Psoas muscle (tissue), 8 donors: Measurements from ENCODE around the gene SOD3. TPM values are rescaled to one million over a fixed set of nuclear protein-coding genes. Genes with fewer than 3 reads are reported as not detected.
A peak's percentile ranks its signal among the peaks of the same experiment; 100 is the strongest.

Experiments used
- ATAC-seq, 4 donors: fragments of 200-7000 bp; cut with Tn5 transposase; one replicate each; pipeline ENCODE4 v1.9.1; 2020; ENCODE audit warnings: moderate library complexity in 3 of 4, mild to moderate bottlenecking in 2 of 4
- DNase-seq, 2 donors: peaks; one replicate each; pipeline ENCODE4 v3.0.0-alpha.2; 2020
- H3K27ac ChIP-seq: fragments of 200-600 bp; one replicate; pipeline ENCODE4 v1.8.0; 2022
- H3K27me3 ChIP-seq, 3 donors: fragments of 200-600 bp in 1 of 3; one replicate each; pipeline versions ENCODE4 v1.6.1 to v1.8.0; 2013 to 2022; ENCODE audit warnings: low read length in 2 of 3, mild to moderate bottlenecking in 2 of 3, moderate library complexity in 1 of 3; ENCODE audit not compliant: insufficient read depth in 3 of 3
- H3K36me3 ChIP-seq, 2 donors: fragments of 200-600 bp in 1 of 2; one replicate each; pipeline versions ENCODE4 v1.6.1 to v1.8.0; 2013 to 2022; ENCODE audit warnings: low read depth in 1 of 2, mild to moderate bottlenecking in 1 of 2, moderate library complexity in 1 of 2; ENCODE audit not compliant: insufficient read depth in 1 of 2
- H3K4me1 ChIP-seq: fragments of 200-600 bp; one replicate; pipeline ENCODE4 v1.8.0; 2022
- H3K4me3 ChIP-seq: fragments of 200-600 bp; one replicate; pipeline ENCODE4 v1.8.0; 2022; ENCODE audit warnings: mild to moderate bottlenecking
- H3K9me3 ChIP-seq: fragments of 200-600 bp; one replicate; pipeline ENCODE4 v1.8.0; 2022
- WGBS, 3 donors: extraction: QIAGEN DNeasy Blood & Tissue Kit; methylation state at CpG; one replicate each; pipeline versions ENCODE4 v1.1.6 to v1.1.7; 2013; 5-methylcytosine and 5-hydroxymethylcytosine counted together
- intact Hi-C, 2 donors: fragments of 100-400 bp; cut with DNase I; formaldehyde crosslinking; loops; one replicate each; pipeline versions ENCODE4 v1.11.0 to v1.14.2; 2022
- polyA plus RNA-seq, 3 donors: library from polyadenylated mRNA; stranded (reverse); fragments of 200-250 nt; gene quantifications; one replicate each; pipeline ENCODE4 v1.2.3, GENCODE V29; 2013
- total RNA-seq, 4 donors: library from RNA; stranded (reverse); fragmentation: NEBNext Ultra II Directional in 2 of 4; extraction: Animal tissue kit (Norgen Biotek cat#: 25700) in 2 of 4; gene quantifications; one replicate each; pipeline versions ENCODE4 v1.2.1 to v1.2.4, GENCODE V29; 2021 to 2023
- TF ChIP-seq, protein P1 (sequence below): fragments of 200-600 bp; IDR thresholded peaks from one replicate; pipeline ENCODE4 v1.8.0; 2022; ENCODE audit warnings: antibody characterized with exemption
- donor health status: healthy with polysubstance abuse.
- donor health status: DM: no; HTN: no; CAD: no; lungs with moderate emphysema.
- donor health status: Bipolar disorder and iron deficiency.
- donor health status: healthy.
- donor health status: DM: yes; HTN: yes; CAD: no.
- donor health status: DM: no; HTN: no; CAD: no.
- donor health status: DM: no; HTN: no; CAD: no.
- donor health status: DM: yes; HTN: yes; CAD: no.

Gene SOD3
- total and polyA plus RNA-seq, 7 donors, result 1.5 to 15.6 (median 5.3) TPM

DNA sequence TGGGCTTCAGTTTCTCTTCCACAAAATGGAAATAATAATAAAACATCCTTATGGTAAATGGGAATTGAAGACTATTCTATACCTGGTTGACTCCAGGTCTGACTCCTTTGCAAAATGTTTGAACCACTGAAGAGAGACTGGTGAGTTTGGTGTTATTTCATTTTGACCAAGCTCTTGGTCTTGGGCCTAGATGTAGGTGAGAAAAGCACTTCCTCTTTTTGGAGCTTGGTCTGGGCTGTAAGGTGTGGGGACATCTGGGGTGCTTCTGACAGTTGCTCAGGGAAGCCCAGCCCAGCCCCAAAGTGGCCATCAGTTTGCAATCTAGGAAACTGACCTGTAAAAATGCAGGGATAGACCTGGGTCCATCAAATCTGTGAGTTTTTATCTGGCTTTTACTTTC, 26.8 kb upstream of the SOD3 start:
- Histone ChIP-seq H3K27me3 (no peaks in the 10 kb centered on the region), H3K27ac (no peak overlapping the region), H3K4me1 (peaks cover 16% of the 10 kb centered on the region), H3K9me3 (no peaks in the 10 kb centered on the region), H3K36me3 (no peaks in the 10 kb centered on the region), H3K4me3 (no peak overlapping the region)
- TF ChIP-seq, protein P1, sequence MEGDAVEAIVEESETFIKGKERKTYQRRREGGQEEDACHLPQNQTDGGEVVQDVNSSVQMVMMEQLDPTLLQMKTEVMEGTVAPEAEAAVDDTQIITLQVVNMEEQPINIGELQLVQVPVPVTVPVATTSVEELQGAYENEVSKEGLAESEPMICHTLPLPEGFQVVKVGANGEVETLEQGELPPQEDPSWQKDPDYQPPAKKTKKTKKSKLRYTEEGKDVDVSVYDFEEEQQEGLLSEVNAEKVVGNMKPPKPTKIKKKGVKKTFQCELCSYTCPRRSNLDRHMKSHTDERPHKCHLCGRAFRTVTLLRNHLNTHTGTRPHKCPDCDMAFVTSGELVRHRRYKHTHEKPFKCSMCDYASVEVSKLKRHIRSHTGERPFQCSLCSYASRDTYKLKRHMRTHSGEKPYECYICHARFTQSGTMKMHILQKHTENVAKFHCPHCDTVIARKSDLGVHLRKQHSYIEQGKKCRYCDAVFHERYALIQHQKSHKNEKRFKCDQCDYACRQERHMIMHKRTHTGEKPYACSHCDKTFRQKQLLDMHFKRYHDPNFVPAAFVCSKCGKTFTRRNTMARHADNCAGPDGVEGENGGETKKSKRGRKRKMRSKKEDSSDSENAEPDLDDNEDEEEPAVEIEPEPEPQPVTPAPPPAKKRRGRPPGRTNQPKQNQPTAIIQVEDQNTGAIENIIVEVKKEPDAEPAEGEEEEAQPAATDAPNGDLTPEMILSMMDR, result no peak
- DNase-seq (no peak), ATAC-seq (no peak)
- intact Hi-C loops, result no loop called here

- intact Hi-C loops, result no loop called here
- Histone ChIP-seq H3K27ac (no peak overlapping the region), H3K36me3 (no peaks in the 10 kb centered on the region), H3K9me3 (no peaks in the 10 kb centered on the region), H3K27me3 (no peaks in the 10 kb centered on the region), H3K4me3 (no peak overlapping the region), H3K4me1 (peaks cover 10% of the 10 kb centered on the region)
- ATAC-seq (no peak), DNase-seq (no peak)
- TF ChIP-seq, protein P1, result no peak
- 74 to 83% (median 82%) methylated on average over 2 of the region's 2 CpGs for WGBS, 3 donors
Observed at GRCh38 chr4:24769571-24769970, 25.8 kb upstream of the SOD3 start.

- Histone ChIP-seq H3K36me3 (no peaks in the 10 kb centered on the region), H3K27me3 (no peaks in the 10 kb centered on the region), H3K9me3 (no peaks in the 10 kb centered on the region), H3K27ac (no peak overlapping the region), H3K4me1 (peaks cover 7% of the 10 kb centered on the region), H3K4me3 (no peak overlapping the region)
- TF ChIP-seq, protein P1, result no peak
- peak in 2 of 4 donors; percentile 19 to 38 for ATAC-seq
- no peak for DNase-seq
- intact Hi-C loops, result no loop called here
- 78 to 87% (median 84%) methylated on average over 3 of the region's 3 CpGs for WGBS, 3 donors
Observed at GRCh38 chr4:24770032-24770584, 25.3 kb upstream of the SOD3 start.

GRCh38 chr4:24770667-24771066, 24.7 kb upstream of the SOD3 start:
- Histone ChIP-seq H3K4me3 (no peak overlapping the region), H3K4me1 (peaks cover 4% of the 10 kb centered on the region), H3K36me3 (no peaks in the 10 kb centered on the region), H3K27ac (no peak overlapping the region), H3K9me3 (no peaks in the 10 kb centered on the region), H3K27me3 (no peaks in the 10 kb centered on the region)
- ATAC-seq (no peak), DNase-seq (no peak)
- TF ChIP-seq, protein P1, result no peak
- intact Hi-C loops, result no loop called here
- WGBS, 3 donors, result 70 to 88% (median 76%) methylated on average over 4 of the region's 4 CpGs

DNA sequence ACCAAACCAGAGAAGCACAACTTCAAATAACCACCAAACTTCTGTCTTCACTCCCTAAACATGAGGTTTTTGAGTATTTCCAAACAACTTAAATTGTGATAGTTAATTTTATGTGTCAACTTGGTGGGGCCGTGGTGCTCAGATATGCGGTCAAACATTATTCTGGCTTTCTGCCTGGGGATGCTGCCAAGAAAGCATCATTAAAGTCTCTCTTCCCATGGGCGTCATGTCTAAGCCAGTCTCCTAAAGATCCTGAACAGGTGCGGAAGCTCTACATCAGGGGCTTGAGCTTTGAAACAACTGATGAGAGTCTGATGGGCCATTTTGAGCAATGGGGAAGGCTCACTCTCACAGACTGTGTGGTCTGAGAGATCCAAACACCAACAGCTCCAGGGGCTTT, 24.1 kb upstream of the SOD3 start:
- H3K4me1 ChIP-seq, result no peaks in the 10 kb centered on the region
- ATAC-seq (no peak), DNase-seq (no peak)
- no peaks in the 10 kb centered on the region for H3K9me3 ChIP-seq
- 59 to 80% (median 60%) methylated on average over 4 of the region's 4 CpGs for WGBS, 3 donors
- no peaks in the 10 kb centered on the region for H3K27me3 ChIP-seq
- no peak overlapping the region for H3K27ac ChIP-seq
- no peak overlapping the region for H3K4me3 ChIP-seq
- TF ChIP-seq, protein P1, result no peak
- no peaks in the 10 kb centered on the region for H3K36me3 ChIP-seq
- intact Hi-C loops, result no loop called here
